K562 (cell line): ENCODE measurements around the gene SH3PXD2B.

Experiments used
- GATA2 ChIP-seq: sonication (generic); formaldehyde crosslinking; IDR thresholded peaks from 2 replicates; pipeline ENCODE4 v1.4.0; 2020; ENCODE audit warnings: mild to moderate bottlenecking, missing genetic modification reagents
- KLF16 ChIP-seq: IDR thresholded peaks from 2 replicates; pipeline ENCODE4 v1.6.1; 2016; ENCODE audit warnings: antibody characterized with exemption
- POLR2AphosphoS2 ChIP-seq: IDR thresholded peaks from 2 replicates; pipeline ENCODE4 v1.6.1; 2012; ENCODE audit warnings: low read length, improper control_type of control experiment
- RBM14 ChIP-seq: fragments of 200-400 bp; formaldehyde crosslinking; IDR thresholded peaks from 2 replicates; pipeline ENCODE4 v1.6.1; 2018; ENCODE audit warnings: low read depth, mild to moderate bottlenecking, low read length, moderate library complexity, borderline replicate concordance; ENCODE audit not compliant: insufficient read depth

DNA sequence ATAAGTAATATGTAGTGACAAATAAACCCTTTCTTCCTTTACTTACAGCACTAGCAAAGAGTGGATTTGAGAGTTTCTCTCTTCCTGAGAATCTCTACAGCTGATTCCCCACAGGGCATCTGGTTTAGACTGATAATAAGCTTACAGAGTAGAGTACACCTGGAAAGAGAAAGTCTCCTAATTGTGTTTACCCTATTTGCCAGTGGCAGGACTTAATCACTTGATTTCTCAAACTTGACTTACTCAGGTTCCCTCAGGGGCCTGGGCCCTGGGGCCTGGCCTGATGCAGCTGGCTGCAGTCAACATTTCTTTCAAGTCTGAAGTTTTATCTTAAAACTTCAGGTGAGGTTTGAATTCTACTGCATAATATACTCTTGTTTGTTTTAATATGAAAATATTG is 132.7 kb downstream of the SH3PXD2B start:
- no peak for TF ChIP-seq GATA2
- TF ChIP-seq KLF16, result no peak
- no peak for TF ChIP-seq POLR2AphosphoS2
- no peak for TF ChIP-seq RBM14
